K562 (cell line): Measurements from ENCODE around the gene ABHD4. TPM values are rescaled to one million over a fixed set of nuclear protein-coding genes. Genes with fewer than 3 reads are reported as not detected.

Source experiments
- ATAC-seq: fragments of 200-7000 bp; cut with Tn5 transposase; 3 replicates; pipeline ENCODE4 v1.9.1; 2020; ENCODE audit warnings: moderate library complexity
- BruUV-seq: library from RNA; stranded (reverse); fragments of 400-500 nt; replicated peaks from 2 replicates; lab custom pipeline; 2021; lab: Mats Ljungman, UMichigan
- CTCF ChIA-PET: fragments of 300-600 bp; formaldehyde crosslinking; extraction: SDS; loops from one replicate; lab custom pipeline; 2021; ENCODE audit warnings: low intra/inter-chr PET ratio; lab: Yijun Ruan, JAX
- POLR2A ChIA-PET: fragments of 300-600, 350-650 bp; sonication (Branson Sonifier 250); formaldehyde crosslinking; extraction: SDS; loops from one replicate; lab custom pipeline; 2021; ENCODE audit warnings: antibody characterized with exemption, inconsistent platforms; lab: Yijun Ruan, JAX
- DNase-seq, 4 experiments: peaks; one replicate each; pipeline versions ENCODE4 v3.0.0 to v3.0.0-alpha.2; 2011 to 2018; ENCODE audit warnings: low spot score in 3 of 4, mixed read lengths in 3 of 4; ENCODE audit errors: extremely low read depth in 1 of 4
- FAIRE-seq: peaks from 2 replicates; lab custom pipeline; 2011; peaks lifted over from hg19 to GRCh38; lab: Jason Lieb, UNC
- H2AFZ ChIP-seq: 2 replicates; pipeline ENCODE4 v1.6.0; 2011; ENCODE audit warnings: low read depth, low read length, control low read depth, inconsistent platforms
- H3K27ac ChIP-seq: fragments of 200-600 bp; 3 replicates; pipeline ENCODE4 v1.8.0; 2011; ENCODE audit warnings: low read depth, mild to moderate bottlenecking, control low read depth, inconsistent platforms, low read length, moderate library complexity, mixed read lengths; ENCODE audit errors: extremely low read depth
- H3K27me3 ChIP-seq, 2 experiments: fragments of 300-600 bp in 1 of 2; 2 replicates in 1 of 2; 3 replicates in 1 of 2; pipeline versions ENCODE4 v1.6.0 to v1.8.0; 2011; ENCODE audit warnings: inconsistent platforms in 2 of 2, low read length in 2 of 2, mild to moderate bottlenecking in 1 of 2, mixed read lengths in 1 of 2, moderate library complexity in 1 of 2; ENCODE audit not compliant: control insufficient read depth in 2 of 2, insufficient read depth in 2 of 2
- H3K36me3 ChIP-seq: fragments of 300-600 bp; 3 replicates; pipeline ENCODE4 v1.8.0; 2011; ENCODE audit warnings: mild to moderate bottlenecking, low read length, inconsistent platforms; ENCODE audit not compliant: control insufficient read depth, insufficient read depth
- H3K4me1 ChIP-seq, 2 experiments: fragments of 200-600 bp in 1 of 2; replicated peaks in 1 of 2; 2 replicates in 1 of 2; 3 replicates in 1 of 2; pipeline versions ENCODE4 v1.5.1 to v1.8.0; 2011; ENCODE audit warnings: inconsistent platforms in 2 of 2, low read length in 2 of 2, mild to moderate bottlenecking in 1 of 2, mixed read lengths in 1 of 2, moderate library complexity in 1 of 2; ENCODE audit not compliant: control insufficient read depth in 2 of 2, insufficient read depth in 2 of 2
- H3K4me2 ChIP-seq: 2 replicates; pipeline ENCODE4 v1.6.1; 2011; ENCODE audit warnings: low read length, control low read depth, inconsistent platforms, mixed read lengths; ENCODE audit not compliant: insufficient read depth
- H3K4me3 ChIP-seq: fragments of 200-600 bp; sonication (generic), shearing (Covaris generic); 2 replicates; pipeline ENCODE4 v1.5.1; 2016; ENCODE audit warnings: control low read depth, inconsistent platforms
- H3K79me2 ChIP-seq: fragments of 200-600 bp; 3 replicates; pipeline ENCODE4 v1.8.0; 2011; ENCODE audit warnings: low read length, inconsistent platforms; ENCODE audit not compliant: control insufficient read depth, insufficient read depth
- H3K9ac ChIP-seq, 2 experiments: 2 replicates each; pipeline versions ENCODE4 v1.6.0 to v1.6.1; 2011; ENCODE audit warnings: low read depth in 2 of 2, low read length in 2 of 2, control low read depth in 1 of 2, inconsistent platforms in 1 of 2, mild to moderate bottlenecking in 1 of 2, mixed read lengths in 1 of 2; ENCODE audit not compliant: insufficient read depth in 1 of 2
- H3K9me1 ChIP-seq: one replicate; pipeline ENCODE4 v1.6.0; 2011; ENCODE audit warnings: inconsistent platforms, mild to moderate bottlenecking, low read length, moderate library complexity; ENCODE audit not compliant: control insufficient read depth, insufficient read depth
- H3K9me3 ChIP-seq: replicated peaks from 2 replicates; pipeline ENCODE4 v1.5.1; 2011; ENCODE audit warnings: low read depth, low read length, inconsistent platforms; ENCODE audit not compliant: control insufficient read depth, insufficient read depth
- H4K20me1 ChIP-seq: replicated peaks from 2 replicates; pipeline ENCODE4 v1.6.1; 2011; ENCODE audit warnings: low read length, inconsistent platforms, mixed read lengths; ENCODE audit not compliant: control insufficient read depth, insufficient read depth
- DMBX1 ChIP-seq: fragments of 250-450 bp; sonication (Bioruptor Pico); IDR thresholded peaks from 2 replicates; pipeline ENCODE4 v1.8.0; 2022; ENCODE audit warnings: inconsistent platforms, mild to moderate bottlenecking, moderate library complexity, borderline replicate concordance
- PHF8 ChIP-seq: fragments of 200-600 bp; sonication (generic); IDR thresholded peaks from 2 replicates; pipeline ENCODE4 v1.6.1; 2012; ENCODE audit warnings: mixed run types, mild to moderate bottlenecking, inconsistent platforms, low read length, moderate library complexity, borderline replicate concordance
- STAG1 ChIP-seq: sonication (generic); formaldehyde crosslinking; IDR thresholded peaks from 2 replicates; pipeline ENCODE4 v1.5.0; 2020; ENCODE audit warnings: missing genetic modification reagents, borderline replicate concordance
- ZNF589 ChIP-seq: fragments of 200-800 bp; sonication (Bioruptor generic); IDR thresholded peaks from 2 replicates; pipeline ENCODE4 v1.6.1; 2016; ENCODE audit warnings: low read depth, missing genetic modification characterization, missing compliant biosample characterization
- ZNF766 ChIP-seq: fragments of 200-800 bp; sonication (Bioruptor generic); conservative IDR thresholded peaks from 2 replicates; pipeline ENCODE4 v1.6.1; 2016; ENCODE audit warnings: missing genetic modification characterization, missing compliant biosample characterization
- WGBS: fragments of 100-300 bp; shearing (Covaris generic); methylation state at CpG from one replicate; pipeline ENCODE4 v1.1.6; 2016; ENCODE audit warnings: low coverage, mixed read lengths; ENCODE audit not compliant: insufficient coverage; ENCODE audit errors: missing lambda C conversion rate; 5-methylcytosine and 5-hydroxymethylcytosine counted together
- in situ Hi-C: fragments of 300-500 bp; cut with MboI; formaldehyde crosslinking; loops from 4 replicates; pipeline ENCODE4 v1.15.0; 2018; ENCODE audit warnings: inconsistent platforms, mixed read lengths
- intact Hi-C: fragments of 100-400 bp; cut with micrococcal nuclease; formaldehyde crosslinking; loops from 2 replicates; pipeline ENCODE4 v1.14.2; 2022
- polyA plus RNA-seq, 8 experiments: library from polyadenylated mRNA; depleted of rRNA in 4 of 8; stranded (reverse) in 5 of 8; unstranded in 3 of 8; fragments of >200 nt; fragmentation: Nextera tagmentation in 2 of 8; fragmentation: Illumina TruSeq in 1 of 8; extraction: Ambion mirVana in 2 of 8; extraction: Trizol in 1 of 8; gene quantifications; 2 replicates each; pipeline versions ENCODE4 v1.2.1 to v1.2.3, GENCODE V29; 2011 to 2014; ENCODE audit warnings: inconsistent platforms in 1 of 8, missing spikeins in 1 of 8
- total RNA-seq, 7 experiments: library from RNA; depleted of rRNA in 6 of 7; stranded (reverse); fragments of >200 nt in 6 of 7; fragmentation: Illumina TruSeq in 2 of 7; extraction: Trizol in 2 of 7; gene quantifications; 2 replicates each; pipeline versions ENCODE4 v1.2.1 to v1.2.3, GENCODE V29; 2011 to 2021; ENCODE audit warnings: low replicate concordance in 1 of 7
- TF ChIP-seq, protein P1 (sequence below), 2 experiments: IDR thresholded peaks; 2 replicates each; pipeline ENCODE4 v1.6.1; 2011; ENCODE audit warnings: borderline replicate concordance in 1 of 2, control low read depth in 1 of 2, low read depth in 1 of 2, low read length in 1 of 2, mild to moderate bottlenecking in 1 of 2, mixed read lengths in 1 of 2, moderate library complexity in 1 of 2; ENCODE audit not compliant: insufficient read depth in 1 of 2, insufficient read length in 1 of 2, poor library complexity in 1 of 2, severe bottlenecking in 1 of 2; ENCODE audit errors: extremely low read depth in 1 of 2
- TF ChIP-seq, protein P2 (sequence below): fragments of 450-650 bp; IDR thresholded peaks from one replicate; pipeline ENCODE4 v1.6.1; 2018; ENCODE audit warnings: mild to moderate bottlenecking, moderate library complexity; ENCODE audit not compliant: partially characterized antibody
- TF ChIP-seq, protein P3 (sequence below): sonication (generic); formaldehyde crosslinking; IDR thresholded peaks from 2 replicates; pipeline ENCODE4 v1.8.0; 2022; ENCODE audit warnings: mild to moderate bottlenecking, low read depth, missing genetic modification reagents
- TF ChIP-seq, protein P4 (sequence below): fragments of 250-450 bp; sonication (Bioruptor Pico); IDR thresholded peaks from 2 replicates; pipeline ENCODE4 v1.5.0; 2021

ABHD4 gene
- total and polyA plus RNA-seq, 9 of the 15 experiments (the other 6 are each of a cell fraction or from before 2014, with no cell fraction given), result 3.6 to 12.0 (median 7.2) TPM

DNA sequence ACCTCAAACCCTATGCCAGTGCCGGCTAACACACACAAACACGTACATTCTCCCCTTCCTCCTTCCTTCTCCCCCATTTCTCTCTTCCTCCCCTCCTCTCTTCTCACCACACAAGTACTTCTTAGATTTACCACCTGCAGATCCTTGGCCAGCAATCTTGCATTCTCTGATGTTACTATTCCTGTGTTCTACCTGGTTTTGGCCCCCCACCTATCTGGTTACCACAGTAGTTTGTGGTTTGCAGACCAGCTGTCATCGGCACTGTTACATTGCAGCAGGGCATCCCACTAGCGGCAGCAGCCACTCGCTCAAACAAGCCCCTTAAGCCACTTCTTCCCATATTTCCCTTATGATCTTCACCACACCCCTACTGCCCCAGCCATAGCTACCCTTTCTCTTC lies 3.9 kb downstream of the ABHD4 start:
- DNase-seq, result no peak
- H2AFZ ChIP-seq, result no peak overlapping the region
- no peak overlapping the region for H3K4me2 ChIP-seq
- TF ChIP-seq ZNF766 (CRISPR knock-in tag) (no peak), PHF8 (no peak), ZNF589 (CRISPR knock-in tag) (no peak), STAG1 (CRISPR knock-in tag) (no peak), DMBX1 (no peak)
- TF ChIP-seq, protein P1, sequence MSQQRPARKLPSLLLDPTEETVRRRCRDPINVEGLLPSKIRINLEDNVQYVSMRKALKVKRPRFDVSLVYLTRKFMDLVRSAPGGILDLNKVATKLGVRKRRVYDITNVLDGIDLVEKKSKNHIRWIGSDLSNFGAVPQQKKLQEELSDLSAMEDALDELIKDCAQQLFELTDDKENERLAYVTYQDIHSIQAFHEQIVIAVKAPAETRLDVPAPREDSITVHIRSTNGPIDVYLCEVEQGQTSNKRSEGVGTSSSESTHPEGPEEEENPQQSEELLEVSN (IDR thresholded peaks at IDR 0.05; ENCODE audit: borderline replicate concordance in 1 of 2, extremely low read depth in 1 of 2, insufficient read depth in 1 of 2, insufficient read length in 1 of 2, low read depth in 1 of 2, low read length in 1 of 2, poor library complexity in 1 of 2, severe bottlenecking in 1 of 2), result no peak
- TF ChIP-seq, protein P2, sequence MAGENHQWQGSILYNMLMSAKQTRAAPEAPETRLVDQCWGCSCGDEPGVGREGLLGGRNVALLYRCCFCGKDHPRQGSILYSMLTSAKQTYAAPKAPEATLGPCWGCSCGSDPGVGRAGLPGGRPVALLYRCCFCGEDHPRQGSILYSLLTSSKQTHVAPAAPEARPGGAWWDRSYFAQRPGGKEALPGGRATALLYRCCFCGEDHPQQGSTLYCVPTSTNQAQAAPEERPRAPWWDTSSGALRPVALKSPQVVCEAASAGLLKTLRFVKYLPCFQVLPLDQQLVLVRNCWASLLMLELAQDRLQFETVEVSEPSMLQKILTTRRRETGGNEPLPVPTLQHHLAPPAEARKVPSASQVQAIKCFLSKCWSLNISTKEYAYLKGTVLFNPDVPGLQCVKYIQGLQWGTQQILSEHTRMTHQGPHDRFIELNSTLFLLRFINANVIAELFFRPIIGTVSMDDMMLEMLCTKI, result no peak
- TF ChIP-seq, protein P3, sequence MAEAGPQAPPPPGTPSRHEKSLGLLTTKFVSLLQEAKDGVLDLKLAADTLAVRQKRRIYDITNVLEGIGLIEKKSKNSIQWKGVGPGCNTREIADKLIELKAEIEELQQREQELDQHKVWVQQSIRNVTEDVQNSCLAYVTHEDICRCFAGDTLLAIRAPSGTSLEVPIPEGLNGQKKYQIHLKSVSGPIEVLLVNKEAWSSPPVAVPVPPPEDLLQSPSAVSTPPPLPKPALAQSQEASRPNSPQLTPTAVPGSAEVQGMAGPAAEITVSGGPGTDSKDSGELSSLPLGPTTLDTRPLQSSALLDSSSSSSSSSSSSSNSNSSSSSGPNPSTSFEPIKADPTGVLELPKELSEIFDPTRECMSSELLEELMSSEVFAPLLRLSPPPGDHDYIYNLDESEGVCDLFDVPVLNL (CRISPR knock-in tag), result no peak
- TF ChIP-seq, protein P4, sequence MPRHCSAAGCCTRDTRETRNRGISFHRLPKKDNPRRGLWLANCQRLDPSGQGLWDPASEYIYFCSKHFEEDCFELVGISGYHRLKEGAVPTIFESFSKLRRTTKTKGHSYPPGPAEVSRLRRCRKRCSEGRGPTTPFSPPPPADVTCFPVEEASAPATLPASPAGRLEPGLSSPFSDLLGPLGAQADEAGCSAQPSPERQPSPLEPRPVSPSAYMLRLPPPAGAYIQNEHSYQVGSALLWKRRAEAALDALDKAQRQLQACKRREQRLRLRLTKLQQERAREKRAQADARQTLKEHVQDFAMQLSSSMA (CRISPR knock-in tag), result no peak
- no peak overlapping the region for H3K27ac ChIP-seq
- no TSS peak for BruUV-seq
- in situ Hi-C loops, result no loop called here
- H3K4me3 ChIP-seq, result no peak overlapping the region
- H3K79me2 ChIP-seq, result peaks cover 14% of the 10 kb centered on the region
- H3K9me3 ChIP-seq, result no peaks in the 10 kb centered on the region
- intact Hi-C loops, result no loop called here
- peaks cover 38% of the 10 kb centered on the region; the same call in 2 of the 3 replicates for H3K36me3 ChIP-seq
- peaks cover 12 to 20% of the 10 kb centered on the region in 2 experiments; a peak in 4 of 5 replicates for H3K4me1 ChIP-seq
- no peak for FAIRE-seq
- no peaks in the 10 kb centered on the region for H4K20me1 ChIP-seq
- CTCF ChIA-PET, result no interaction called here
- 77% methylated on average over 5 of the region's 5 CpGs for WGBS
- no peak overlapping the region for H3K9ac ChIP-seq
- ATAC-seq, result no peak
- peaks cover 2% of the 10 kb centered on the region for H3K9me1 ChIP-seq
- POLR2A ChIA-PET, result interaction anchor here (2.0 kb wide), 1 partner anchor 9 kb away, joined by 8 read pairs; no protein-coding TSS in a partner anchor
- H3K27me3 ChIP-seq, result no peaks in the 10 kb centered on the region
